Measurements from ENCODE around the gene NT5DC2.

Gene NT5DC2

GRCh38 chr3:52509753-52510328, 23.8 kb downstream of the NT5DC2 start:
- DNase-seq: no peak

- no peak for DNase-seq
Observed at GRCh38 chr3:52507359-52507758, 26.3 kb downstream of the NT5DC2 start.

- DNase-seq: no peak
Observed at GRCh38 chr3:52506266-52506966, 27.2 kb downstream of the NT5DC2 start.

GRCh38 chr3:52504977-52505376, 28.7 kb downstream of the NT5DC2 start:
- DNase-seq: no peak

GRCh38 chr3:52503788-52504424, 29.8 kb downstream of the NT5DC2 start:
- DNase-seq: no peak

- no peak for DNase-seq
Observed at GRCh38 chr3:52502808-52503350, 30.8 kb downstream of the NT5DC2 start.

GRCh38 chr3:52502001-52502400, 31.7 kb downstream of the NT5DC2 start:
- no peak for DNase-seq

- DNase-seq: no peak
Observed at GRCh38 chr3:52501046-52501445, 32.6 kb downstream of the NT5DC2 start.

GRCh38 chr3:52498137-52499054, 35.3 kb downstream of the NT5DC2 start:
- DNase-seq: no peak

- no peak for DNase-seq
Observed at GRCh38 chr3:52495777-52496602, 37.7 kb downstream of the NT5DC2 start.

GRCh38 chr3:52494886-52495495, 38.7 kb downstream of the NT5DC2 start, which contains the start of gene STAB1:
STAB1 (plus strand) TSS chr3:52495338; CDS start chr3:52495414, 76 bp downstream.
- no peak for DNase-seq

GRCh38 chr3:52494445-52494844, 39.2 kb downstream of the NT5DC2 start:
- no peak for DNase-seq

- no peak for DNase-seq
Observed at GRCh38 chr3:52493232-52494017, 40.2 kb downstream of the NT5DC2 start.

- DNase-seq: no peak
Observed at GRCh38 chr3:52492059-52492458, 41.6 kb downstream of the NT5DC2 start.

GRCh38 chr3:52490939-52491526, 42.6 kb downstream of the NT5DC2 start:
- DNase-seq: no peak

- no peak for DNase-seq
Observed at GRCh38 chr3:52490035-52490938, 43.4 kb downstream of the NT5DC2 start.

- DNase-seq: no peak
Observed at GRCh38 chr3:52489453-52489852, 44.2 kb downstream of the NT5DC2 start.

- DNase-seq: no peak
Observed at GRCh38 chr3:52488746-52489145, 44.9 kb downstream of the NT5DC2 start.

All from activated CD4-positive, alpha-beta T cell treated with anti-CD3 and anti-CD28 coated beads, Interleukin-2, Interleukin-6, amounts not matched to agents 100 ng/mL and 50 ng/mL, durations not matched to agents 16 hours and 8 hours (primary cell).